GM12878 (cell line): ENCODE measurements around the gene FAM118B. TPM values are rescaled to one million over a fixed set of nuclear protein-coding genes. Genes with fewer than 3 reads are reported as not detected.

Experiments used
- EGR1 ChIP-seq, 2 experiments: IDR thresholded peaks; 1 replicate in 1 of 2; 2 replicates in 1 of 2; pipeline ENCODE4 v1.6.1; 2011 to 2012; ENCODE audit warnings: low read depth in 2 of 2, low read length in 2 of 2, borderline replicate concordance in 1 of 2, mild to moderate bottlenecking in 1 of 2, moderate library complexity in 1 of 2
- ELK1 ChIP-seq: IDR thresholded peaks from 2 replicates; pipeline ENCODE4 v1.6.1; 2012; ENCODE audit warnings: low read depth, low read length, improper control_type of control experiment
- HCFC1 ChIP-seq: fragments of 150-350 bp; IDR thresholded peaks from 2 replicates; pipeline ENCODE4 v1.6.1; 2014; ENCODE audit warnings: low read length
- IKZF1 ChIP-seq: fragments of 450-650 bp; conservative IDR thresholded peaks from 2 replicates; pipeline ENCODE4 v1.6.1; 2017; ENCODE audit warnings: antibody characterized with exemption, mild to moderate bottlenecking
- KLF5 ChIP-seq: fragments of 450-650 bp; IDR thresholded peaks from 2 replicates; pipeline ENCODE4 v1.6.1; 2014; ENCODE audit warnings: mild to moderate bottlenecking; ENCODE audit not compliant: partially characterized antibody
- MTA3 ChIP-seq: IDR thresholded peaks from 2 replicates; pipeline ENCODE4 v1.6.1; 2012; ENCODE audit warnings: low read length, inconsistent platforms, borderline replicate concordance
- MYB ChIP-seq: fragments of 150-350 bp; IDR thresholded peaks from 2 replicates; pipeline ENCODE4 v1.6.1; 2014; ENCODE audit warnings: mild to moderate bottlenecking, low read depth, low read length, borderline replicate concordance
- MYC ChIP-seq: IDR thresholded peaks from 2 replicates; pipeline ENCODE4 v1.6.1; 2011; ENCODE audit warnings: mild to moderate bottlenecking, low read length, moderate library complexity, inconsistent platforms; ENCODE audit not compliant: insufficient read depth, insufficient replicate concordance, insufficient read length, severe bottlenecking
- NFXL1 ChIP-seq: fragments of 450-650 bp; IDR thresholded peaks from 2 replicates; pipeline ENCODE4 v1.6.1; 2017; ENCODE audit warnings: antibody characterized with exemption, mild to moderate bottlenecking, borderline replicate concordance
- NKRF ChIP-seq: fragments of 450-650 bp; conservative IDR thresholded peaks from 2 replicates; pipeline ENCODE4 v1.6.1; 2017; ENCODE audit warnings: mild to moderate bottlenecking, moderate library complexity
- SP1 ChIP-seq: IDR thresholded peaks from one replicate; pipeline ENCODE4 v1.6.1; 2011; ENCODE audit warnings: low read depth, low read length
- SUZ12 ChIP-seq: fragments of 200-600 bp; sonication (generic); IDR thresholded peaks from one replicate; pipeline ENCODE4 v1.6.1; 2018; ENCODE audit warnings: antibody characterized with exemption, mild to moderate bottlenecking; ENCODE audit not compliant: unreplicated experiment
- ZBTB11 ChIP-seq: fragments of 450-650 bp; formaldehyde crosslinking; IDR thresholded peaks from 2 replicates; pipeline ENCODE4 v1.5.0; 2022; ENCODE audit warnings: mild to moderate bottlenecking, missing genetic modification characterization
- ZNF207 ChIP-seq: fragments of 450-650 bp; IDR thresholded peaks from 2 replicates; pipeline ENCODE4 v1.6.1; 2014; ENCODE audit warnings: antibody characterized with exemption, mild to moderate bottlenecking, borderline replicate concordance
- ZNF384 ChIP-seq: IDR thresholded peaks from 2 replicates; pipeline ENCODE4 v1.6.1; 2012; ENCODE audit warnings: low read depth, mild to moderate bottlenecking, low read length, improper control_type of control experiment, borderline replicate concordance
- ZZZ3 ChIP-seq: IDR thresholded peaks from 2 replicates; pipeline ENCODE4 v1.6.1; 2011; ENCODE audit warnings: low read depth; ENCODE audit not compliant: control insufficient read depth, insufficient read length
- polyA plus RNA-seq, 11 experiments: library from polyadenylated mRNA; depleted of rRNA in 4 of 11; unstranded in 6 of 11; stranded (reverse) in 5 of 11; fragments of >200 nt; fragmentation: Nextera tagmentation in 4 of 11; fragmentation: Illumina TruSeq in 1 of 11; extraction: Ambion mirVana in 4 of 11; extraction: Trizol in 1 of 11; gene quantifications; 1 replicate in 1 of 11; 2 replicates in 10 of 11; pipeline versions ENCODE4 v1.2.1 to v1.2.3, GENCODE V29; 2011 to 2016; ENCODE audit warnings: inconsistent platforms in 2 of 11, missing spikeins in 2 of 11, low read depth in 1 of 11
- total RNA-seq, 4 experiments: library from RNA; depleted of rRNA in 3 of 4; stranded (reverse); fragments of >200 nt in 3 of 4; fragmentation: Illumina TruSeq in 1 of 4; extraction: Trizol in 1 of 4; gene quantifications; 2 replicates each; pipeline versions ENCODE4 v1.2.1 to v1.2.3, GENCODE V29; 2013 to 2021

FAM118B gene
- total and polyA plus RNA-seq, 10 of the 15 experiments (the other 5 are each of a cell fraction or from before 2014, with no cell fraction given): 12.8 to 29.7 (median 16.5) TPM

GRCh38 chr11:126190792-126191191 is 20.8 kb upstream of the FAM118B start (continued):
- TF ChIP-seq ZBTB11 (CRISPR knock-in tag): no peak
- TF ChIP-seq HCFC1: no peak
- no peak for TF ChIP-seq MYB
- TF ChIP-seq EGR1 (IDR thresholded peaks at IDR 0.05; ENCODE audit: borderline replicate concordance in 1 of 2, low read depth in 2 of 2, low read length in 2 of 2): no peak
- TF ChIP-seq NFXL1: no peak
- no peak for TF ChIP-seq ZNF207
- TF ChIP-seq NKRF: no peak
- TF ChIP-seq IKZF1: no peak
- no peak for TF ChIP-seq MTA3
- TF ChIP-seq KLF5: no peak
- TF ChIP-seq ZZZ3: no peak
- no peak for TF ChIP-seq SP1
- TF ChIP-seq MYC: no peak
- no peak for TF ChIP-seq SUZ12
- TF ChIP-seq ZNF384: no peak
- no peak for TF ChIP-seq ELK1
